Activated CD4-positive, alpha-beta T cell treated with anti-CD3 and anti-CD28 coated beads, Interleukin-2, amount 10 ng/mL, durations not matched to agents 24 days and 14 days (primary cell): ENCODE results near the gene IQSEC1. TPM values are rescaled to one million over a fixed set of nuclear protein-coding genes. Genes with fewer than 3 reads are reported as not detected.
A peak's percentile ranks its signal among the peaks of the same experiment; 100 is the strongest.

Source experiments
- DNase-seq: peaks from one replicate; pipeline ENCODE4 v3.0.0; 2022
- H3K27ac Mint-ChIP-seq: one replicate; pipeline ENCODE4 v1.8.0; 2022; ENCODE audit warnings: mild to moderate bottlenecking, mixed read lengths
- H3K27me3 Mint-ChIP-seq: one replicate; pipeline ENCODE4 v1.8.0; 2022; ENCODE audit warnings: mixed read lengths
- H3K36me3 Mint-ChIP-seq: one replicate; pipeline ENCODE4 v1.8.0; 2022; ENCODE audit warnings: low read depth, mild to moderate bottlenecking, mixed read lengths
- H3K4me1 Mint-ChIP-seq: one replicate; pipeline ENCODE4 v1.8.0; 2021; ENCODE audit warnings: mixed read lengths
- H3K4me3 Mint-ChIP-seq: one replicate; pipeline ENCODE4 v1.8.0; 2022; ENCODE audit warnings: mild to moderate bottlenecking, moderate library complexity, mixed read lengths
- H3K9me3 Mint-ChIP-seq: one replicate; pipeline ENCODE4 v1.8.0; 2021; ENCODE audit warnings: mixed read lengths
- intact Hi-C: fragments of 100-400 bp; cut with micrococcal nuclease; formaldehyde crosslinking; loops from one replicate; pipeline ENCODE4 v1.15.1; 2023
- total RNA-seq: library from RNA; stranded (reverse); gene quantifications from 2 replicates; pipeline ENCODE4 v1.2.3, GENCODE V29; 2022

The IQSEC1 gene
- total RNA-seq, 1 donor from 2014 or later, result 22.5 TPM

GRCh38 chr3:12975748-12976522 is 97.3 kb downstream of the IQSEC1 start:
- Mint-ChIP-seq H3K27ac (no peak overlapping the region), H3K27me3 (no peaks in the 10 kb centered on the region), H3K4me3 (no peak overlapping the region), H3K4me1 (no peaks in the 10 kb centered on the region), H3K9me3 (no peaks in the 10 kb centered on the region), H3K36me3 (peaks cover 4% of the 10 kb centered on the region)
- DNase-seq, result no peak
- intact Hi-C loops, result no loop called here

GRCh38 chr3:12974819-12975218 is 98.4 kb downstream of the IQSEC1 start:
- no peak for DNase-seq
- intact Hi-C loops, result no loop called here
- H3K27me3 Mint-ChIP-seq, result no peaks in the 10 kb centered on the region
- H3K36me3 Mint-ChIP-seq, result peaks cover 4% of the 10 kb centered on the region
- no peaks in the 10 kb centered on the region for H3K4me1 Mint-ChIP-seq
- H3K4me3 Mint-ChIP-seq, result no peak overlapping the region
- no peak overlapping the region for H3K27ac Mint-ChIP-seq
- H3K9me3 Mint-ChIP-seq, result no peaks in the 10 kb centered on the region

- no peak for DNase-seq
- Mint-ChIP-seq H3K4me3 (no peak overlapping the region), H3K4me1 (no peaks in the 10 kb centered on the region), H3K27me3 (no peaks in the 10 kb centered on the region), H3K27ac (no peak overlapping the region), H3K9me3 (no peaks in the 10 kb centered on the region), H3K36me3 (peaks cover 5% of the 10 kb centered on the region)
- intact Hi-C loops, result no loop called here
These were observed 98.9 kb downstream of the IQSEC1 start for GRCh38 chr3:12974334-12974733.

- Mint-ChIP-seq H3K27me3 (no peaks in the 10 kb centered on the region), H3K4me1 (no peaks in the 10 kb centered on the region), H3K27ac (no peak overlapping the region), H3K36me3 (peaks cover 7% of the 10 kb centered on the region), H3K9me3 (no peaks in the 10 kb centered on the region), H3K4me3 (no peak overlapping the region)
- DNase-seq, result no peak
- intact Hi-C loops, result loop anchor here (2.0 kb wide), 1 partner anchor 13 kb away; no protein-coding TSS in a partner anchor
These were observed 99.4 kb downstream of the IQSEC1 start for GRCh38 chr3:12973827-12974226.

GRCh38 chr3:12972781-12973702 is 100.2 kb downstream of the IQSEC1 start:
- peaks cover 4% of the 10 kb centered on the region for H3K4me1 Mint-ChIP-seq

GRCh38 chr3:12972043-12972442 is 101.2 kb downstream of the IQSEC1 start:
- peaks cover 7% of the 10 kb centered on the region for H3K4me1 Mint-ChIP-seq
- intact Hi-C loops, result loop anchor here (2.0 kb wide), 1 partner anchor 15 kb away; no protein-coding TSS in a partner anchor
- H3K36me3 Mint-ChIP-seq, result peaks cover 7% of the 10 kb centered on the region
- no peak overlapping the region for H3K27ac Mint-ChIP-seq
- H3K27me3 Mint-ChIP-seq, result no peaks in the 10 kb centered on the region
- DNase-seq, result no peak
- H3K4me3 Mint-ChIP-seq, result no peak overlapping the region
- no peaks in the 10 kb centered on the region for H3K9me3 Mint-ChIP-seq

More at GRCh38 chr3:12972781-12973702, 100.2 kb downstream of the IQSEC1 start:
- no peak for DNase-seq
- Mint-ChIP-seq H3K36me3 (peaks cover 10% of the 10 kb centered on the region), H3K4me3 (no peak overlapping the region), H3K9me3 (no peaks in the 10 kb centered on the region), H3K27me3 (no peaks in the 10 kb centered on the region), H3K27ac (no peak overlapping the region)
- intact Hi-C loops, result loop anchor here (2.0 kb wide), 1 partner anchor 14 kb away; no protein-coding TSS in a partner anchor

- no peak overlapping the region for H3K4me3 Mint-ChIP-seq
- H3K36me3 Mint-ChIP-seq, result peaks cover 7% of the 10 kb centered on the region
- H3K9me3 Mint-ChIP-seq, result no peaks in the 10 kb centered on the region
- no peak for DNase-seq
- H3K27me3 Mint-ChIP-seq, result peaks cover 3% of the 10 kb centered on the region
- H3K4me1 Mint-ChIP-seq, result peaks cover 15% of the 10 kb centered on the region
- no peak overlapping the region for H3K27ac Mint-ChIP-seq
- intact Hi-C loops, result no loop called here
These were observed 102.5 kb downstream of the IQSEC1 start for GRCh38 chr3:12970684-12971083.

- Mint-ChIP-seq H3K27ac (no peak overlapping the region), H3K4me3 (no peak overlapping the region), H3K36me3 (peaks cover 7% of the 10 kb centered on the region), H3K27me3 (peaks cover 3% of the 10 kb centered on the region), H3K9me3 (no peaks in the 10 kb centered on the region), H3K4me1 (peaks cover 18% of the 10 kb centered on the region)
- intact Hi-C loops, result no loop called here
- no peak for DNase-seq
These were observed 103.7 kb downstream of the IQSEC1 start for GRCh38 chr3:12969486-12969885.

GRCh38 chr3:12968541-12968940 is 104.7 kb downstream of the IQSEC1 start:
- Mint-ChIP-seq H3K4me3 (peak overlapping the region; percentile 59), H3K27me3 (peaks cover 3% of the 10 kb centered on the region), H3K4me1 (peaks cover 26% of the 10 kb centered on the region), H3K27ac (no peak overlapping the region), H3K36me3 (peaks cover 7% of the 10 kb centered on the region), H3K9me3 (no peaks in the 10 kb centered on the region)
- intact Hi-C loops, result no loop called here
- no peak for DNase-seq

- H3K4me3 Mint-ChIP-seq, result peak overlapping the region; percentile 68
- H3K27me3 Mint-ChIP-seq, result peaks cover 3% of the 10 kb centered on the region
- H3K9me3 Mint-ChIP-seq, result no peaks in the 10 kb centered on the region
- peak; percentile 95 for DNase-seq
- intact Hi-C loops, result loop anchor here (1.0 kb wide), 1 partner anchor 44 kb away; no protein-coding TSS in a partner anchor
- H3K27ac Mint-ChIP-seq, result peak overlapping the region; percentile 23
- peaks cover 33% of the 10 kb centered on the region for H3K4me1 Mint-ChIP-seq
- peaks cover 7% of the 10 kb centered on the region for H3K36me3 Mint-ChIP-seq
These were observed 105.5 kb downstream of the IQSEC1 start for GRCh38 chr3:12967606-12968351.

GRCh38 chr3:12966847-12967605 is 106.2 kb downstream of the IQSEC1 start:
- no peaks in the 10 kb centered on the region for H3K9me3 Mint-ChIP-seq
- no peak for DNase-seq
- peaks cover 40% of the 10 kb centered on the region for H3K4me1 Mint-ChIP-seq
- H3K27me3 Mint-ChIP-seq, result peaks cover 3% of the 10 kb centered on the region
- H3K4me3 Mint-ChIP-seq, result peak overlapping the region; percentile 81
- H3K36me3 Mint-ChIP-seq, result peaks cover 9% of the 10 kb centered on the region
- H3K27ac Mint-ChIP-seq, result no peak overlapping the region
- intact Hi-C loops, result loop anchor here (1.0 kb wide), 1 partner anchor 44 kb away; no protein-coding TSS in a partner anchor

GRCh38 chr3:12965999-12966846 is 107.0 kb downstream of the IQSEC1 start:
- peak overlapping the region; percentile 81 for H3K4me3 Mint-ChIP-seq
- H3K36me3 Mint-ChIP-seq, result peaks cover 9% of the 10 kb centered on the region
- H3K27ac Mint-ChIP-seq, result no peak overlapping the region

More at GRCh38 chr3:12965999-12966846, 107.0 kb downstream of the IQSEC1 start:
- intact Hi-C loops, result no loop called here
- peaks cover 3% of the 10 kb centered on the region for H3K27me3 Mint-ChIP-seq
- H3K9me3 Mint-ChIP-seq, result no peaks in the 10 kb centered on the region
- DNase-seq, result no peak
- peaks cover 47% of the 10 kb centered on the region for H3K4me1 Mint-ChIP-seq
